Measurements from ENCODE around the gene NADK. TPM values are rescaled to one million over a fixed set of nuclear protein-coding genes. Genes with fewer than 3 reads are reported as not detected.
A peak's percentile ranks its signal among the peaks of the same experiment; 100 is the strongest.

The NADK gene
- total and polyA plus RNA-seq, 12 donors: 15.2 to 40.2 (median 22.6) TPM

- no peak for TF ChIP-seq CTCF (IDR thresholded peaks at IDR 0.05)
- 67 to 77% methylated on average over 33 to 34 of the region's 34 CpGs for WGBS, 2 donors
- peak; percentile 51 to 67 for DNase-seq
Observed at GRCh38 chr1:1758692-1759455, 19.4 kb downstream of the NADK start.

GRCh38 chr1:1758059-1758621, 20.1 kb downstream of the NADK start:
- no peak overlapping the region for H3K4me3 ChIP-seq
- intact Hi-C loops (cut with DNase I): loop anchor here in 1 of 10 donors (5.0 kb wide), 1 partner anchor 149 kb away; no protein-coding TSS in a partner anchor
- DNase-seq: no peak
- no peaks in the 10 kb centered on the region for H3K9me3 ChIP-seq
- peak overlapping the region in 6 of 10 donors; percentile 21 to 68 (median 58) for H3K27ac ChIP-seq
- no peak for TF ChIP-seq CTCF (IDR thresholded peaks at IDR 0.05)
- WGBS, 2 donors: 92 to 95% methylated on average over 27 of the region's 27 CpGs
- peak in 1 of 8 donors; percentile 8 for ATAC-seq
- peaks cover 6 to 98% (median 62%) of the 10 kb centered on the region in 9 donors for H3K36me3 ChIP-seq
- H3K27me3 ChIP-seq: no peaks in the 10 kb centered on the region
- peaks cover 0 to 22% (median 17%) of the 10 kb centered on the region in 9 donors for H3K4me1 ChIP-seq

More at GRCh38 chr1:1758692-1759455, 19.4 kb downstream of the NADK start:
- Histone ChIP-seq H3K9me3 (no peaks in the 10 kb centered on the region), H3K36me3 (peaks cover 3 to 98% (median 58%) of the 10 kb centered on the region in 9 donors), H3K27ac (peak overlapping the region in 9 of 10 donors; percentile 21 to 68 (median 46)), H3K27me3 (no peaks in the 10 kb centered on the region), H3K4me3 (no peak overlapping the region), H3K4me1 (peaks cover 0 to 27% (median 17%) of the 10 kb centered on the region in 9 donors)
- peak; percentile 50 to 89 (median 72) for ATAC-seq
- intact Hi-C loops (cut with DNase I): loop anchor here in 1 of 10 donors (5.0 kb wide), 1 partner anchor 148 kb away; no protein-coding TSS in a partner anchor

- whole genome bisulfite sequencing, 2 donors: 92 to 93% methylated on average over 25 of the region's 25 CpGs
- no peaks in the 10 kb centered on the region for H3K9me3 ChIP-seq
- DNase-seq (no peak), ATAC-seq (no peak)
- no peak overlapping the region for H3K27ac ChIP-seq
- no peak for TF ChIP-seq CTCF (IDR thresholded peaks at IDR 0.05)
- no peak overlapping the region for H3K4me3 ChIP-seq
- intact Hi-C loops (cut with DNase I): loop anchor here in 1 of 10 donors (5.0 kb wide), 1 partner anchor 150 kb away; no protein-coding TSS in a partner anchor
- peaks cover 0 to 22% (median 16%) of the 10 kb centered on the region in 9 donors for H3K4me1 ChIP-seq
- H3K27me3 ChIP-seq: no peaks in the 10 kb centered on the region
- peaks cover 6 to 98% (median 64%) of the 10 kb centered on the region in 9 donors for H3K36me3 ChIP-seq
Observed at GRCh38 chr1:1757422-1758058, 20.7 kb downstream of the NADK start.
